ENCODE results near the gene HSD17B4.
"Not testable (repeated sequence)": the region's sequence is repeated elsewhere in the genome, so short reads cannot be mapped to it uniquely, and the experiment has no call there.

The HSD17B4 gene

GRCh38 chr5:119435436-119436132, 16.7 kb upstream of the HSD17B4 start:
- no peak for DNase-seq

GRCh38 chr5:119437785-119438586, 14.3 kb upstream of the HSD17B4 start:
- not testable (repeated sequence) for DNase-seq

- not testable (repeated sequence) for DNase-seq
Observed at GRCh38 chr5:119438587-119438917, 13.7 kb upstream of the HSD17B4 start.

GRCh38 chr5:119439140-119439631, 13.1 kb upstream of the HSD17B4 start:
- no peak for DNase-seq

- DNase-seq = not testable (repeated sequence)
Observed at GRCh38 chr5:119439632-119440031, 12.7 kb upstream of the HSD17B4 start.

GRCh38 chr5:119444643-119445042, 7.7 kb upstream of the HSD17B4 start:
- DNase-seq = not testable (repeated sequence)

- no peak for DNase-seq
Observed at GRCh38 chr5:119445544-119445943, 6.8 kb upstream of the HSD17B4 start.

- DNase-seq = no peak
Observed at GRCh38 chr5:119449882-119450281, 2.4 kb upstream of the HSD17B4 start.

GRCh38 chr5:119450627-119451026, 1.7 kb upstream of the HSD17B4 start:
- not testable (repeated sequence) for DNase-seq

GRCh38 chr5:119451561-119451960, 736 bp upstream of the HSD17B4 start:
- DNase-seq = no peak

- DNase-seq = no peak
Observed at GRCh38 chr5:119452060-119452372, 281 bp upstream of the HSD17B4 start.

GRCh38 chr5:119453040-119453373, 710 bp downstream of the HSD17B4 start:
- DNase-seq = no peak

GRCh38 chr5:119454171-119454570, 1.9 kb downstream of the HSD17B4 start:
- DNase-seq = no peak

- no peak for DNase-seq
Observed at GRCh38 chr5:119458911-119459632, 6.8 kb downstream of the HSD17B4 start.

- no peak for DNase-seq
Observed at GRCh38 chr5:119465640-119466039, 13.3 kb downstream of the HSD17B4 start.

- no peak for DNase-seq
Observed at GRCh38 chr5:119468286-119468685, 16.0 kb downstream of the HSD17B4 start.

GRCh38 chr5:119470105-119470763, 17.9 kb downstream of the HSD17B4 start:
- no peak for DNase-seq

- no peak for DNase-seq
Observed at GRCh38 chr5:119470851-119471451, 18.7 kb downstream of the HSD17B4 start.

- no peak for DNase-seq
Observed at GRCh38 chr5:119473241-119473640, 20.9 kb downstream of the HSD17B4 start.

GRCh38 chr5:119476341-119476740, 24.0 kb downstream of the HSD17B4 start:
- no peak for DNase-seq

- no peak for DNase-seq
Observed at GRCh38 chr5:119478781-119479180, 26.5 kb downstream of the HSD17B4 start.

GRCh38 chr5:119480629-119481028, 28.3 kb downstream of the HSD17B4 start:
- DNase-seq = not testable (repeated sequence)

- no peak for DNase-seq
Observed at GRCh38 chr5:119483155-119483554, 30.9 kb downstream of the HSD17B4 start.
